Ramos (cell line): ENCODE data around the gene MXD3.
"Not testable (repeated sequence)": the region's sequence is repeated elsewhere in the genome, so short reads cannot be mapped to it uniquely, and the experiment has no call there.

Experiments
- in situ Hi-C: fragments of 300-500 bp; cut with MboI; formaldehyde crosslinking; loops from one replicate; pipeline ENCODE4 v1.14.3; 2022; ENCODE audit warnings: low sequenced_read_pairs; ENCODE audit not compliant: unreplicated experiment

The MXD3 gene

DNA sequence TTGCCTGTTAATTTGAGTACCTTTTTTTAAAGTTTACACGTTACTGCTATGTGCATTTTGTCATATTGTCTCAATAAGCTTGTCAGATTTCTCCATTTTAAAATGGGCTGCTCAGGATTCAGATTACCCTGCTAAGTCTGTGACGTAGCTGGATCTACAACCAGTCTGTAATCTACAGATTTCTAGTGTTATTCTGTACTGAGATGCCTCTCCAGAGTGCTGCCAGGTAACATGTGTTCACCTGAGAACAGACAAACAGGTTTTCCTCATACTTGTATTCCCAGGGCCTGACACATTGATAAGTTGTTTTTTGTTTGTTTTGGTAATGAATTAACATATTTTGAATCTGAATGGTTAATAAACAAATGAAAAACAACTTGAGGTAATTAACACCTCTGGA lies 23.5 kb downstream of the MXD3 start:
- in situ Hi-C loops, result no loop called here

DNA sequence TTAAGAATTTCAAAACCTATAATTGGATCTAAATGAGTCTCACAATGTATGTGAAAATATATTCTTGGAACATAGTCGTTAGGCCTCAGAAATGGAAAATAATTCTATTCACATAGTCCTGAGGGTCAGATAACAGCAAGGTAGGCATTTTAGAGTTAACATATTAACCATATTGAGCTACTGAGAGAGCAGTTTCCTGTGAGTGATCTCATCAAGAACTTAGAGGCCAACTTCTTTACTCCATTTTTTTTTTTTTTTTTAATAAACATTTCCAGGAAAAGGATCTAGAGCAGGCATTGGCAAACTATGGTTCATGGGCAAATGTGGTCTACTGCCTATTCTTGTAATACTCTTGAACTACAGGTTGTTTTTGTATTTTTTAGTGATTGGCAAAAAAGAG lies 34.8 kb downstream of the MXD3 start:
- in situ Hi-C loops, result no loop called here

DNA sequence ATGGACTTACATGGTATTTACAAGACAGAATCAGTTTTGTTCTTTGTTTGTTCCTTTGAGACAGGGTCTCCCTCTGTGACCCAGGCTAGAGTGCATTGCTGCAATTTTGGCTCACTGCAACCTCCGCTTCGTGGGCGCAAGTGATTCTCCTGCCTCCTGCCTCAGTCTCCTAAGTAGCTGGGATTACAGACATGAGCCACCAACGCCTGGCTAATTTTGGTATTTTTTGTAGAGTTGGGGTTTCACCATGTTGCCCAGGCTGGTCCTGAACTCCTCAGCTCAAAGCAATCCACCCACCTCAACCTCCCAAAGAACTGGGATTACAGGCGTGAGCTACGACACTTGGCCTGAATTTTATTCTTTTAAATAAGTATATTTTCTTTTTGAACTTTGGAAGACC lies 35.8 kb downstream of the MXD3 start:
- in situ Hi-C loops, result no loop called here

DNA sequence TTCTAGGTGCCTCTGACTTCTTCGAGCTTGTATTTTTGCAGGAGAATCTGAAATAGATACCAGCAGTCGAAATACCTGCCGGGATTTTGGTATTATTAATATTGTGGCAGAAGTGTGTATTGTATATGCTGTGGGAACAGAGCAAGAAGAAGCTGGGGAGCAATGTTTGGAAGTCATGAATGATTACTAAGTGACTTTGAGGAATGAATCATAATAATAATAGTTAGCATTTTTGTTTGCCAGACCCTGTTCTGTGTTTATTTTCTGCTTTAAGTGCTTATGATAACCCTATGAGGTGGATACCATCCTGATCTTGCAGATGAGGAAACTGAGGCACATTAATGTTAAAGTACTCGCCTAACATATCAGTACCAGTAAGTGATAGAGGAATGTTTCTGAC lies 40.6 kb downstream of the MXD3 start:
- in situ Hi-C loops, result no loop called here

DNA sequence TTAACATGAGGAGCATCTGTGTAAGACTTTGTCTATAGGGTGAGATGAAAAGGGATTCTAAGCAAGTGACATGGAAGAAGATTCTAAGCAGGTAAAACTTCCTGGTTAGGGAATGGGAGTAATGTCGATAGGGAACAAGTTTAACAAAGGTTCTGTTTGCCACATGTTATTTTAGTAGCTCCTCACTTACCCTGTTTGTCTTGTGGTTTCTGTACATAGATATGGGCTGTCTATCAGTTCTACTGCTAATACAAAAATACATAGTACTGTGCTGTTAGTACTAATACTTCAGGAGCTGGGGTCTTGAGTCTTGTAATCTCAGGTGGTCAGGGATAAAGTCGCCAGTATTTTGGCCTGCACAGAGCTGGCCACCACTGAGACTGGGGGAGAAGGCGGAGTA lies 41.0 kb downstream of the MXD3 start:
- in situ Hi-C loops, result no loop called here

DNA sequence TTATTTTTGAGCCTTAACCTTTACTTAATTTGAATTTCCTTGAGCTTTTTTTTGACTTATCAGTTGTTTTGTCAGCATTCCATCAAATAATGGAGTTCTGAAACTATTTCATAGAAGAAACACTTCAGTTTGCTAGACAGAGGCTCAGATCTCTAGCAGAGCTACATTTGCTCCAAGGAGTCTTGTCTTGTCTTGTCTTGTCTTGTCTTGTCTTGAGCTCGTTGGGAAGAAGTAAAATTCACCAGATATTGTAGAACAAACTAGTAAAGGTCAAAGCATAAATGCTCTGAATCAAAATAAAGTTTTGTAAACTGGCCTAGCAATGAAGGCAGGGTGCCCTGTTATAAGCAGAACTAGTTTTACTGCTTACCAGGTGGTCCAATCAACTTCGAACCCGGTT lies 41.7 kb downstream of the MXD3 start:
- in situ Hi-C loops, result no loop called here

DNA sequence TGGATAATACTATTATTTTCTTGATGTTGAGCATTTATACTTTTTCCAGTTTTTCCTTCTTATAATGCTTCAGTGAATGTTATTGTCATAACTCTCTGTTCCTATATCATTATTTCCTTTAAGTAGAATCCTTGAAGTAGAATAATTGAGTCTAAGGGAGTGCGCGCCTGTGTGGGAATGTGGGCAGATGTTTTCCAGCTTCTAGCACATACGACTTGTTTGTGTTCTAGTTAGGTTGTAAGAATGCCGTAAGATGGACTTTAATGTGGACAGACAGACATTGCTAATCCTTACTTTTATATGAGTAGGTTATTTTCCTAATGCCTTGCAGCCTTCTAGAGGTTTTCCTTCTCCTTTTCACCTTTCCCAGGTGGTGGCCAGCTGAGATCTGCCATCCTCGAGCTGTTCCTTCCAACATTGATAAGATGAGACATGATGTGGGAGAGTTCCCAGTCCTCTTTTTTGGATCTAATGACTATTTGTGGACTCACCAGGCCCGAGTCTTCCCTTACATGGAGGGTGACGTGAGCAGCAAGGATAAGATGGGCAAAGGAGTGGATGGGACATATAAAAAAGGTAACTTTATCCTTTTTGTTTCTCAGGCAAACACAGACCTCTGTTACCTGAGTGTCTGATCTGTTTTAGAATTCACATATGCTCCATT lies 42.3 kb downstream of the MXD3 start:
- in situ Hi-C loops, result no loop called here

DNA sequence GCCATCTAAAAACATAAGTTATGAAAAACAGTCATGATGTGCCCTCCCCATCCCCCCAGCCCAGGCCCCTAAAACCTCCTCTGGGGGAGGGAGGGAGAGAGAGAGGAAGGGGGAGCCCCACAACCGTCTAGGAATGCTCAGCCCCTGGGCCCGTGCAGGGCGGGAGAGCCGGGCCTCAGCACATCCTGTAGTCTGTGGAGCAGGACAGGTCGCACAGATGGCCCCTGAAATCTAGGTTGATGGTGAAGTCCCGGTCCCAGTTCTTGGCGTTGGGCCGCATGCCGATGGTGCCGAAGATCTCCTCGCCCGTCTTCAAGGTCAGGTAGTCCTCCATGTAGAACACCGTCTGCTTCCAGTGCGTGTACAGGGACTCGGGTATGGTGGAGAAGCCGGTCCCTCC lies 46.3 kb downstream of the MXD3 start:
- in situ Hi-C loops, result no loop called here

DNA sequence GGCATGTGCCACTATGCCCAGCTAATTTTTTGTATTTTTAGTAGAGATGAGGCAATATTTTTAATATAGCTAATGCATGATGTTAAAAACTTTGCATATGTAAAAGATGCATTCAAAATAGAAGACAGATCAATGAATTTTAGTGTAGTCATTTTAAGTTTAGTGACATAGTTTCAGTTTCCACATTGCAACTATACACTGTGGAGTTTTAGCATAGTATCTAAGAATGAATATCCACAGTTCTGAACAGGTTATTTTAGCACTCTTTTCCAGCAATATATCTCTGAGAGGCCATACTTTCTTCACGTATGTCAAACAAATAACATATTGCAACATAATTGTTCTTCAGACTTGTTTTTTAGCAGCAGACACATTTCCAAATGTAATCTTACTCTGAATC lies 47.5 kb downstream of the MXD3 start:
- in situ Hi-C loops, result no loop called here

DNA sequence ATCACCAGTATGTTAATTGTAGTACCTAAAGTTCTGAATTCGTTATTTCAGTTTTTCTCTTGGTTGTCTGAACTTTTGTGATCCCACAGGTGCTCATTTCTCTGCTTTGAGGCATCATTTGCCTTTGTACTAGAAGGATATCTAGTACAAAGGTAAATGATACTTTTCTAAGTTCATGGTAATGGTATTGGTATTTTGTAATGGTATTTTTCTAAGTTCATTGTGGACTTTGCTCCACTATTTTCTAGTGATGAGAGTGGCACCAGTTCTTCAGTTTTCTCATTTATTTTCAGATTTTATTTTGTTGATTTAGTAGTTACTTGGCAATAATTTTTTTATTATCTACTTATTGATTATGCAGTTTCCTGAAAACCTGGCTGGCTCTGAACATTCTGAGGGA lies 50.2 kb downstream of the MXD3 start:
- in situ Hi-C loops, result no loop called here

DNA sequence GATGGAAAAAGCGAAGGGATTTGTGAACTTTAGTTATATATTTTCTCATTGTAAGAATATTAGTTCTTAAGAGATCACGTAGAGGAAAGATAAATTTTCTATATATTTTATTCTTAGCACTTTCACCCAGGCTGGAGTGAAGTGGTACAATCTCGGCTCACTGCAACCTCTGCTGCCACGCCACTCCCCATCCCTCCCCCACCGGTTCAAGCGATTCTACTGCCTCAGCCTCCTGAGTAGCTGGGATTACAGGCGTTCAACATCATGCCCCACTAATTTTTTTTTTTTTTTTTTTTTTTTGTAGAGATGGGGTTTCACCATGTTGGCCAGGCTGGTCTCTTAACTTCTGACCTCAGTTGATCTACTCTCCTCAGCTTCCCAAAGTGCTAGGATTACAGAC lies 50.7 kb downstream of the MXD3 start:
- in situ Hi-C loops, result no loop called here

DNA sequence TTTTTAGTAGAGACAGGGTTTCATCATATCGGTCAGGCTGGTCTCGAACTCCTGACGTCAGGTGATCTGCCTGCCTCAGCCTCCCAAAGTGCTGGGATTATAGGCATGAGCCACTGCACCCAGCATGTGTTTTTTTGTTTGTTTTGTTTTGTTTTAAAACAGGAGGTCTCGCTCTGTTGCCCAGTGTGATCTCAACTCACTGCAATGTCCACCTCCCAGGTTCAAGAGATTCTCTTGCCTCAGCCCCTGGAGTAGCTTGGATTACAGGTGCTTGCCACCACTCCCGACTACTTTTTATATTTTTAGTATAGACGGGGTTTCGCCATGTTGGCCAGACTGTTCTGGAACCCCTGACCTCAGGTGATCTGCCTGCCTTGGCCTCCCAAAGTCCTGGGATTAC lies 53.0 kb downstream of the MXD3 start:
- in situ Hi-C loops, result not testable (repeated sequence)
